PFSK-1 (cell line): Measurements from ENCODE around the gene DOLPP1.

Experiments
- POLR2AphosphoS5 ChIP-seq: IDR thresholded peaks from 2 replicates; pipeline ENCODE4 v1.6.1; 2012; ENCODE audit warnings: low read depth, mild to moderate bottlenecking, control low read depth, low read length, moderate library complexity
- REST ChIP-seq, 2 experiments: IDR thresholded peaks; 2 replicates each; pipeline versions ENCODE4 v1.6.1 to v1.8.0; 2011 to 2012; ENCODE audit warnings: low read depth in 2 of 2, low read length in 2 of 2, control low read depth in 1 of 2, inconsistent platforms in 1 of 2, mild to moderate bottlenecking in 1 of 2, moderate library complexity in 1 of 2; ENCODE audit not compliant: insufficient read depth in 1 of 2
- TAF1 ChIP-seq: IDR thresholded peaks from 2 replicates; pipeline ENCODE4 v1.6.1; 2012; ENCODE audit warnings: low read length, control low read depth, borderline replicate concordance; ENCODE audit not compliant: insufficient read depth

- TF ChIP-seq POLR2AphosphoS5 (no peak), REST (IDR thresholded peaks at IDR 0.05; ENCODE audit: insufficient read depth in 1 of 2, low read depth in 2 of 2, low read length in 2 of 2) (no peak), TAF1 (no peak)
Observed at GRCh38 chr9:129053020-129053419, 27.9 kb upstream of the DOLPP1 start.
